MV-4-11 (cell line): Measurements from ENCODE around the gene POPDC2.

Source experiments
- DNase-seq: peaks from one replicate; lab custom pipeline; 2025; lab: John Stamatoyannopoulos, UW

The POPDC2 gene

GRCh38 chr3:119639494-119640350 lies 20.7 kb downstream of the POPDC2 start:
- DNase-seq = no peak

- DNase-seq = peak; percentile 82
Observed at GRCh38 chr3:119637679-119638477, 22.5 kb downstream of the POPDC2 start.

GRCh38 chr3:119636891-119637611 lies 23.3 kb downstream of the POPDC2 start:
- DNase-seq = no peak

- no peak for DNase-seq
Observed at GRCh38 chr3:119636249-119636648, 24.1 kb downstream of the POPDC2 start.

- DNase-seq = no peak
Observed at GRCh38 chr3:119635719-119636118, 24.7 kb downstream of the POPDC2 start.

GRCh38 chr3:119632829-119633228 lies 27.6 kb downstream of the POPDC2 start:
- no peak for DNase-seq

- no peak for DNase-seq
Observed at GRCh38 chr3:119632216-119632615, 28.2 kb downstream of the POPDC2 start.

- no peak for DNase-seq
Observed at GRCh38 chr3:119631516-119631915, 28.9 kb downstream of the POPDC2 start.

GRCh38 chr3:119630880-119631329 lies 29.5 kb downstream of the POPDC2 start:
- DNase-seq = no peak

GRCh38 chr3:119630128-119630879 lies 30.1 kb downstream of the POPDC2 start:
- DNase-seq = peak; percentile 39

- peak; percentile 44 for DNase-seq
Observed at GRCh38 chr3:119628816-119629445, 31.5 kb downstream of the POPDC2 start.

- peak; percentile 15 for DNase-seq
Observed at GRCh38 chr3:119628390-119628789, 32.0 kb downstream of the POPDC2 start.

- DNase-seq = peak; percentile 41
Observed at GRCh38 chr3:119627461-119627860, 32.9 kb downstream of the POPDC2 start.

- DNase-seq = no peak
Observed at GRCh38 chr3:119626196-119626595, 34.2 kb downstream of the POPDC2 start.

- no peak for DNase-seq
Observed at GRCh38 chr3:119625451-119626153, 34.8 kb downstream of the POPDC2 start.

GRCh38 chr3:119624002-119624720 lies 36.2 kb downstream of the POPDC2 start:
- DNase-seq = peak; percentile 20

GRCh38 chr3:119620899-119621298 lies 39.5 kb downstream of the POPDC2 start:
- DNase-seq = no peak

GRCh38 chr3:119619094-119619493 lies 41.3 kb downstream of the POPDC2 start:
- no peak for DNase-seq

GRCh38 chr3:119616056-119616455 lies 44.3 kb downstream of the POPDC2 start:
- no peak for DNase-seq

- peak; percentile 11 for DNase-seq
Observed at GRCh38 chr3:119613872-119614271, 46.5 kb downstream of the POPDC2 start.
